ENCODE data around the gene RBMY1D.
"Not testable (repeated sequence)": the region's sequence is repeated elsewhere in the genome, so short reads cannot be mapped to it uniquely, and the experiment has no call there.

RBMY1D gene

GRCh38 chrY:21894426-21894825, at the start of gene RBMY1D:
Gene RBMY1D (minus strand): TSS chrY:21894526. CDS start chrY:21892513, 2,013 bp downstream.
- not testable (repeated sequence) for DNase-seq (ENCODE audit: low spot score)

DNA sequence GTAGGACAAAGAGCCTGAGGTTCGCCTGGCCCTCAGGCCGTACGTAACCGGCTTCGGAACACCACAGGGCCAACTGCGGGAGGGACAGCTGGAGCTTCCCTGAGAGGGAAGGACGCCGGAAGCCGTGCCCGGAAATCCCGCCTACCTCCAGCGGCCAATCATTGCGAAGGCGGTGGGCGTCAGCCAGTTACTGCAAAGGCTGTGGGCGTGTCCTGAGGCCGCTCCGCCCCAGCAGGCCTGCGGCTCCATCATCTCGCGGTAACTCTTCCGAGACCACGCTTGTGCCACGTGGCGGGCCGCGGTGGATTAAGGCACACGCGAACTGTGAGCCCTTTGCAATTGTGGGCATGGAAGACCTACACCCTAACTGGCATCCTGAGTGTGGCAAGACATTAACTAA, 23.6 kb upstream of the RBMY1D start, which contains the start of gene RBMY1E:
TSS of gene RBMY1E (minus strand) at position 101 of the 400 bp plus-strand sequence. CDS start 1,978 bp downstream, outside the sequence.
- DNase-seq (ENCODE audit: low spot score): not testable (repeated sequence)

DNA sequence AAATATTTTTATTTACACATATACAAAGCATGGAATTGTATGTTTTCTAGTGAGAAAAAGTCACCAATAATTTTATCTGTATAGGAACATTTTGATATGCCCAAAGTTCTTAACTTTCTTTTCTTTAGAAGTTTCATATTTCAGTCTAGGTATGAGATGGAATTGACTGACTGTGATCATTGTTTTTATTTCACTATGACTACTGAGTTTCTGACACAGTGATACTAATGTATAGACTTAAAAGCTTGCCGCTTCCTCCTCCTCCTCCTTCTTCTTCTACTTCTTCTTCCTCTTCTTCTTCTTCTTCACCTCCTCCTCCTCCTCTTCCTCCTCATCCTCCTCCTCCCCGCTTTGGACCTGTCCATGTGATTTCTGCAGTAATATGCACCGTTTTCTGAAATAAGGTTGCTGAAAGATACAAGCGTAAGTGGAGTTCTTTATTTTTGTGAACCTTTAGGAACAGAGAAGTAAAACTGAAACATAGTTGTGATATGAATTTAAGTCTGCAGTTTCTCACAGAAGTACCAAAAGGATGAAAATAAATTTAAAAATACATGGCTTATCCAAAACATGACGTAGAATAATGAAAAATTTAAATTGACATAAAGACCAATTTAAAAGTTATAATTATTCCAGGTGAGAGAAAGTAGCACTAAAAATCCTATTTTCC, 24.8 kb downstream of the RBMY1D start:
- not testable (repeated sequence) for DNase-seq (ENCODE audit: low spot score)

GRCh38 chrY:21845481-21845880, 48.8 kb downstream of the RBMY1D start:
- DNase-seq (ENCODE audit: low spot score): no peak
- TF ChIP-seq CTCF (IDR thresholded peaks at IDR 0.05; ENCODE audit: extremely low read depth, missing control alignments): no peak

GRCh38 chrY:21842090-21842489, 52.2 kb downstream of the RBMY1D start:
- no peak for DNase-seq (ENCODE audit: low spot score)
- TF ChIP-seq CTCF (IDR thresholded peaks at IDR 0.05; ENCODE audit: extremely low read depth, missing control alignments): no peak

DNA sequence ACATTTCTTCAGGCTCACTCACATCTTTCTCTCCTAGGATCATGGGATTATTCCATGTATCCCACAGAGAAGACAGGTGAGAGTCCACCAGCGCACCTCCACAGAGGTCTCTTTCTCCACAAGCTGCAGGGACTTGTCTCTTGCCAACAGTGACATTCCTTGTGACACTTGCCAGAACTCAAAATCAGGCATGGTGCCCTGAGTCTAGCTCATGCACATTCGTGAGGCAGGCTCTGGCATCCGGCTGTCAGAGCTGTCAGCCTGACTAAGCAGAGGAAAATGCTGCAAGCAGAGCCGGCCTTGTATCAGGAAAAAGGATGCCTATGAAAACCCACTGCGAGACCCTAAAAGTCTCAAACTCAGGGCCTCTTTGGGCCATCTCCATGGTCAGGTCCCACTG, 54.8 kb downstream of the RBMY1D start:
- TF ChIP-seq CTCF (IDR thresholded peaks at IDR 0.05; ENCODE audit: extremely low read depth, missing control alignments): no peak
- no peak for DNase-seq (ENCODE audit: low spot score)

DNA sequence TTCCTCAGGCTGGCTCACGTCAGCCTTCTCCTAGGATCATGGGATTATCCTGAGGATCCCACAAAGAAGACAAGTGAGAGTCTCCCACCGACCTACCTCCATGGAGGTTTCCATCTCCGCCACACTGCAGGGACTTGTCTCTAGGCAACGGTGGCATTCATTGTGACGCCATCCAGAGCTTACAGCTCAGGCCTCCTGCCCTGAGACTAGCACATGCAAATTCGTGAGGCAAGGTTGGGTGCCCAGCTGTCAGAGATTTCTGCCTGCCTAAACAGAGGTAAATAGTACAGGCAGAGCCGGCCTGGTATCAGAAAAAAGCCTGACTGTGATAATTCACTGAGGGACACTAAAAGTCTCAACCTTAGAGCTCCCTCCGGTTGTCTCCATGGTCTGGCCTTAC, 58.0 kb downstream of the RBMY1D start:
- no peak for DNase-seq (ENCODE audit: low spot score)
- TF ChIP-seq CTCF (IDR thresholded peaks at IDR 0.05; ENCODE audit: extremely low read depth, missing control alignments): no peak

GRCh38 chrY:21835052-21835451, 59.3 kb downstream of the RBMY1D start:
- DNase-seq (ENCODE audit: low spot score): no peak
- no peak for TF ChIP-seq CTCF (IDR thresholded peaks at IDR 0.05; ENCODE audit: extremely low read depth, missing control alignments)

Data from GM20000 (cell line).